H9 (cell line): ENCODE data around the gene ENOX1. TPM values are rescaled to one million over a fixed set of nuclear protein-coding genes. Genes with fewer than 3 reads are reported as not detected.

Experiments
- DNase-seq: peaks from one replicate; pipeline ENCODE4 v3.0.0-alpha.2; 2017
- H2AFZ ChIP-seq: one replicate; pipeline ENCODE4 v1.6.1; 2013; ENCODE audit warnings: mild to moderate bottlenecking, low read length, control low read depth, moderate library complexity
- H2AK5ac ChIP-seq: 2 replicates; pipeline ENCODE4 v1.6.1; 2013; ENCODE audit warnings: low read length, control low read depth, mixed read lengths; ENCODE audit not compliant: insufficient read length
- H2BK120ac ChIP-seq: one replicate; pipeline ENCODE4 v1.6.1; 2013; ENCODE audit warnings: low read depth, mild to moderate bottlenecking, low read length, control low read depth, inconsistent platforms; ENCODE audit not compliant: poor library complexity, severe bottlenecking
- H2BK12ac ChIP-seq: 2 replicates; pipeline ENCODE4 v1.6.1; 2013; ENCODE audit warnings: low read length, control low read depth, mixed read lengths, low read depth; ENCODE audit not compliant: insufficient read length
- H2BK15ac ChIP-seq: 2 replicates; pipeline ENCODE4 v1.6.1; 2013; ENCODE audit warnings: low read depth, low read length, control low read depth
- H2BK20ac ChIP-seq: one replicate; pipeline ENCODE4 v1.6.1; 2013; ENCODE audit warnings: low read depth, mild to moderate bottlenecking, low read length, control low read depth, inconsistent platforms; ENCODE audit not compliant: poor library complexity, severe bottlenecking
- H2BK5ac ChIP-seq: 2 replicates; pipeline ENCODE4 v1.6.1; 2013; ENCODE audit warnings: low read length, control low read depth, mixed read lengths; ENCODE audit not compliant: insufficient read length
- H3K14ac ChIP-seq: 2 replicates; pipeline ENCODE4 v1.6.1; 2013; ENCODE audit warnings: low read length, control low read depth; ENCODE audit not compliant: insufficient read depth
- H3K18ac ChIP-seq: 2 replicates; pipeline ENCODE4 v1.6.1; 2013; ENCODE audit warnings: low read depth, mild to moderate bottlenecking, mixed read lengths, low read length, control low read depth; ENCODE audit not compliant: insufficient read length
- H3K23ac ChIP-seq: 2 replicates; pipeline ENCODE4 v1.6.1; 2013; ENCODE audit warnings: low read length, control low read depth, mixed read lengths, low read depth; ENCODE audit not compliant: insufficient read length
- H3K23me2 ChIP-seq: 2 replicates; pipeline ENCODE4 v1.6.1; 2013; ENCODE audit warnings: low read depth, mild to moderate bottlenecking, mixed read lengths, low read length, control low read depth; ENCODE audit not compliant: insufficient read length, poor library complexity, severe bottlenecking
- H3K27ac ChIP-seq: 2 replicates; pipeline ENCODE4 v1.5.1; 2013; ENCODE audit warnings: low read length, control low read depth, mixed read lengths, low read depth; ENCODE audit not compliant: insufficient read length
- H3K27me3 ChIP-seq: 2 replicates; pipeline ENCODE4 v1.6.1; 2013; ENCODE audit warnings: low read length, control low read depth, inconsistent platforms; ENCODE audit not compliant: insufficient read depth
- H3K4ac ChIP-seq: 2 replicates; pipeline ENCODE4 v1.6.1; 2013; ENCODE audit warnings: low read depth, mild to moderate bottlenecking, control low read depth, inconsistent platforms, low read length, moderate library complexity
- H3K4me1 ChIP-seq: 2 replicates; pipeline ENCODE4 v1.6.1; 2013; ENCODE audit warnings: low read length, control low read depth, inconsistent platforms; ENCODE audit not compliant: insufficient read depth
- H3K4me2 ChIP-seq: 2 replicates; pipeline ENCODE4 v1.6.1; 2013; ENCODE audit warnings: low read length, control low read depth, mixed read lengths; ENCODE audit not compliant: insufficient read length, insufficient read depth
- H3K56ac ChIP-seq: 2 replicates; pipeline ENCODE4 v1.6.1; 2013; ENCODE audit warnings: low read depth, mild to moderate bottlenecking, mixed read lengths, low read length, control low read depth; ENCODE audit not compliant: insufficient read length
- H3K79me1 ChIP-seq: 2 replicates; pipeline ENCODE4 v1.6.1; 2013; ENCODE audit warnings: low read depth, mild to moderate bottlenecking, moderate library complexity, low read length, control low read depth, inconsistent platforms; ENCODE audit not compliant: insufficient read depth, poor library complexity, severe bottlenecking
- H3K79me2 ChIP-seq: 2 replicates; pipeline ENCODE4 v1.6.1; 2013; ENCODE audit warnings: low read length, control low read depth, inconsistent platforms; ENCODE audit not compliant: insufficient read depth
- H3K9ac ChIP-seq: 2 replicates; pipeline ENCODE4 v1.6.1; 2013; ENCODE audit warnings: low read length, control low read depth, mixed read lengths; ENCODE audit not compliant: insufficient read length; ENCODE audit errors: extremely low read depth
- H3K9me3 ChIP-seq: one replicate; pipeline ENCODE4 v1.6.1; 2013; ENCODE audit warnings: low read depth, low read length, inconsistent platforms; ENCODE audit not compliant: control insufficient read depth
- H3T11ph ChIP-seq: one replicate; pipeline ENCODE4 v1.6.1; 2013; ENCODE audit warnings: mild to moderate bottlenecking, low read length, control low read depth, inconsistent platforms
- H4K20me1 ChIP-seq: one replicate; pipeline ENCODE4 v1.6.1; 2013; ENCODE audit not compliant: control insufficient read depth, insufficient read length, insufficient read depth
- H4K5ac ChIP-seq: 2 replicates; pipeline ENCODE4 v1.6.1; 2013; ENCODE audit warnings: low read depth, mild to moderate bottlenecking, mixed read lengths, low read length, control low read depth; ENCODE audit not compliant: insufficient read length
- H4K8ac ChIP-seq: replicated peaks from 2 replicates; pipeline ENCODE4 v1.6.1; 2013; ENCODE audit warnings: low read length, control low read depth, mixed read lengths, low read depth; ENCODE audit not compliant: insufficient read length
- H4K91ac ChIP-seq: 2 replicates; pipeline ENCODE4 v1.6.1; 2013; ENCODE audit warnings: low read depth, mild to moderate bottlenecking, moderate library complexity, mixed read lengths, low read length, control low read depth; ENCODE audit not compliant: insufficient read length
- H3K27ac Mint-ChIP-seq, 3 experiments: 2 replicates in 2 of 3; 3 replicates in 1 of 3; pipeline ENCODE4 v1.8.0; 2020 to 2021; ENCODE audit warnings: mixed read lengths in 3 of 3, mild to moderate bottlenecking in 1 of 3, moderate library complexity in 1 of 3
- H3K27me3 Mint-ChIP-seq: 2 replicates; pipeline ENCODE4 v1.8.0; 2021; ENCODE audit warnings: low read depth, mild to moderate bottlenecking, moderate library complexity, mixed read lengths
- H3K36me3 Mint-ChIP-seq, 3 experiments: 2 replicates in 2 of 3; 3 replicates in 1 of 3; pipeline ENCODE4 v1.8.0; 2020 to 2021; ENCODE audit warnings: low read depth in 3 of 3, mixed read lengths in 3 of 3; ENCODE audit not compliant: insufficient read depth in 1 of 3
- H3K4me1 Mint-ChIP-seq, 2 experiments: 2 replicates each; pipeline ENCODE4 v1.8.0; 2020; ENCODE audit warnings: mixed read lengths in 2 of 2
- H3K4me3 Mint-ChIP-seq, 2 experiments: 2 replicates in 1 of 2; 3 replicates in 1 of 2; pipeline ENCODE4 v1.8.0; 2020 to 2021; ENCODE audit warnings: mild to moderate bottlenecking in 2 of 2, mixed read lengths in 2 of 2, moderate library complexity in 1 of 2
- H3K9me3 Mint-ChIP-seq, 2 experiments: 2 replicates in 1 of 2; 3 replicates in 1 of 2; pipeline ENCODE4 v1.8.0; 2020; ENCODE audit warnings: mild to moderate bottlenecking in 2 of 2, mixed read lengths in 2 of 2, moderate library complexity in 1 of 2
- WGBS: extraction: QIAGEN DNeasy Blood & Tissue Kit; methylation state at CpG from one replicate; pipeline ENCODE4 v1.1.7; 2013; ENCODE audit warnings: missing lambda C conversion rate, low lambda C conversion rate, mixed read lengths; ENCODE audit not compliant: insufficient read length; ENCODE audit errors: extremely low coverage; 5-methylcytosine and 5-hydroxymethylcytosine counted together
- total RNA-seq: library from RNA; stranded (reverse); gene quantifications from 2 replicates; pipeline ENCODE4 v1.2.1, GENCODE V29; 2021
- TF ChIP-seq, protein P1 (sequence below): fragments of 200-600 bp; sonication (generic); conservative IDR thresholded peaks from 3 replicates; pipeline ENCODE4 v1.8.0; 2021; ENCODE audit warnings: antibody characterized with exemption, mild to moderate bottlenecking

ENOX1 gene
- total RNA-seq, 1 experiment from 2014 or later = 0.24 TPM

DNA sequence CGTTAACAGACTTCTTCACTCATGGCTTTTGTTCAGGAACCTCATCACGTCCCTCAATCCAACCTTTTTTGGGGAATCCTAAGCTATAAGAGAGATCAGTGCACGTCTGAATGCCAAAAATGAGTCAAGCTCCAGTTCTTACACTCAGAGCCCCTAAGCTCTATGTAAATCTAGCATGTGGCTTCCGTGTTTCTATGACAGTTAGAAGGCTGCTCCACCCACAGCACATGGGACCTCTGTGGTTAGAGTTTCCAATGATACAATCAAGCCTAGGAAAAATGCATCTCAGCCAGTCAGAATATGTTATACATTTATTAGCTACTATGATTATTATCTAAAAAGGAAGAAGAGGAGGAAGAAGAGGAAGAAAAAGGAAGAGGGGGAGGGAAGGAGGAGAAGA lies 135.9 kb downstream of the ENOX1 start:
- Histone ChIP-seq H3K79me2 (no peaks in the 10 kb centered on the region), H3K4me2 (no peak overlapping the region), H4K8ac (no peak overlapping the region), H2AFZ (no peak overlapping the region), H2AK5ac (no peak overlapping the region), H2BK12ac (no peak overlapping the region), H4K91ac (no peak overlapping the region), H4K20me1 (no peaks in the 10 kb centered on the region), H3K56ac (no peak overlapping the region), H3K4me1 (no peaks in the 10 kb centered on the region), H3K14ac (no peak overlapping the region), H3K27ac (no peak overlapping the region), H3K9me3 (no peaks in the 10 kb centered on the region), H3K23me2 (no peaks in the 10 kb centered on the region), H3K18ac (no peak overlapping the region), H2BK120ac (no peak overlapping the region), H4K5ac (no peak overlapping the region), H3K9ac (no peak overlapping the region), H3T11ph (no peak overlapping the region), H2BK5ac (no peak overlapping the region), H3K79me1 (no peaks in the 10 kb centered on the region), H2BK20ac (no peak overlapping the region), H3K4ac (no peak overlapping the region), H2BK15ac (no peak overlapping the region), H3K27me3 (no peaks in the 10 kb centered on the region), H3K23ac (no peak overlapping the region)
- Mint-ChIP-seq H3K4me1 (no peaks in the 10 kb centered on the region), H3K27me3 (no peaks in the 10 kb centered on the region), H3K4me3 (no peak overlapping the region), H3K9me3 (no peaks in the 10 kb centered on the region), H3K27ac (no peak overlapping the region), H3K36me3 (no peaks in the 10 kb centered on the region)
- no CpG with 5 or more reads among the region's 4 CpGs for WGBS
- TF ChIP-seq, protein P1, sequence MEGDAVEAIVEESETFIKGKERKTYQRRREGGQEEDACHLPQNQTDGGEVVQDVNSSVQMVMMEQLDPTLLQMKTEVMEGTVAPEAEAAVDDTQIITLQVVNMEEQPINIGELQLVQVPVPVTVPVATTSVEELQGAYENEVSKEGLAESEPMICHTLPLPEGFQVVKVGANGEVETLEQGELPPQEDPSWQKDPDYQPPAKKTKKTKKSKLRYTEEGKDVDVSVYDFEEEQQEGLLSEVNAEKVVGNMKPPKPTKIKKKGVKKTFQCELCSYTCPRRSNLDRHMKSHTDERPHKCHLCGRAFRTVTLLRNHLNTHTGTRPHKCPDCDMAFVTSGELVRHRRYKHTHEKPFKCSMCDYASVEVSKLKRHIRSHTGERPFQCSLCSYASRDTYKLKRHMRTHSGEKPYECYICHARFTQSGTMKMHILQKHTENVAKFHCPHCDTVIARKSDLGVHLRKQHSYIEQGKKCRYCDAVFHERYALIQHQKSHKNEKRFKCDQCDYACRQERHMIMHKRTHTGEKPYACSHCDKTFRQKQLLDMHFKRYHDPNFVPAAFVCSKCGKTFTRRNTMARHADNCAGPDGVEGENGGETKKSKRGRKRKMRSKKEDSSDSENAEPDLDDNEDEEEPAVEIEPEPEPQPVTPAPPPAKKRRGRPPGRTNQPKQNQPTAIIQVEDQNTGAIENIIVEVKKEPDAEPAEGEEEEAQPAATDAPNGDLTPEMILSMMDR = no peak
- no peak for DNase-seq
